Urothelium cell line (cell line): Measurements from ENCODE around the gene MRPL36.
"Not testable (repeated sequence)": the region's sequence is repeated elsewhere in the genome, so short reads cannot be mapped to it uniquely, and the experiment has no call there.

Experiments used
- DNase-seq: peaks from one replicate; pipeline ENCODE4 v3.0.0; 2011; ENCODE audit warnings: low spot score, mixed read lengths
- FAIRE-seq: peaks from 2 replicates; lab custom pipeline; 2011; peaks lifted over from hg19 to GRCh38; lab: Jason Lieb, UNC

Gene MRPL36

GRCh38 chr5:1832511-1833250 is 33.0 kb upstream of the MRPL36 start:
- FAIRE-seq, result no peak
- no peak for DNase-seq

DNA sequence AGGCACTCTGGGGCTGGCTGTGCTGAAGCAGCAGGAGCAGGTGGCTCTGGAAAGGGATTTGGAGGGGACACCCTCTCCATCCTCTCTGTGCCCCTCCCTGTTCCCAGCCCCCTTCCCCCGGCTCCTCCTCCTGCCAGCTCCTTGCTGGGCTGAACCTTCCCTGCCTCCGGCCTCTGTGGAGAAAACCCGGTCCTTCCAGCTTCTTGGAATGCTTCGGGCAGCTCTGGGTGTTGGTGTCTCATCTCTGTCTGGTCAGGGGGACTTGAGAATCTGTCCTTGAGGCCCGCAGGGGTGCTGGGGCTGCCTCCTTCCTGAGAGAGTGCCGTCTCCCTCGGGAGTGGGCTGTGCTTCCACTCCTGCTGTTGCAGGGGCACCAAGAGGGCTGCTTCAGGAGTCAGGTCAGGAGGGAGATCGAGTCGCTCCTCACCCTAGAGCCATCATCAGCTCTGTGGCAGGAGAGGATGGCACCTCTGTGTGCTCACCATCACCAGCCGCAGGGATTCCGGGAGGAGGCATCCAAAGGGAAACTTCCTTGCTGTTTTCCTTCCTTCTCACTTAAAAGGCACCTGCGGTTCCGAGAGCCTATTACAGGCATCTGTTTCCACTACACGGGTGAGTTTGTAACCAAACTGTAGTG is 32.2 kb upstream of the MRPL36 start:
- FAIRE-seq, result no peak

DNA sequence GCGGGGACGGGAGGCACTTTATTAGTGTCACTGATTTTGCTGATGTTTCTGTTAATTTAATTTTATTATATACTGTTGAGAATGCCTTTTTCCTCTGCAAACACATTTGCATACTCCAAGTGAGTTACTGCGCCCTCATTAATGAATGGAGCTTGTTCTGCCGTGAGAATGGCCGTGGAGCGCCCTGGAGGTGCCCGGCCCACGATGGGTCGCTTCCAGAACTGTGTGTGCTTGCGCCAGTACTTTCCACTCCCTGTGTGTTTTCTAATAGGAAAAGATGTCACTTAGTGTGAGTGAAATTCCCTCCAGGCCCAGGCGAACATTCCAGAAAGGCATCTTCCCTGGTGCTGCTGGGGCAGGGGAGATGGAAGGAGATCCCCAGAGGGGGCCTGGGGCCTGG is 31.6 kb upstream of the MRPL36 start:
- FAIRE-seq, result no peak
- no peak for DNase-seq

More for the DNA sequence above, 32.2 kb upstream of the MRPL36 start:
- DNase-seq, result no peak

DNA sequence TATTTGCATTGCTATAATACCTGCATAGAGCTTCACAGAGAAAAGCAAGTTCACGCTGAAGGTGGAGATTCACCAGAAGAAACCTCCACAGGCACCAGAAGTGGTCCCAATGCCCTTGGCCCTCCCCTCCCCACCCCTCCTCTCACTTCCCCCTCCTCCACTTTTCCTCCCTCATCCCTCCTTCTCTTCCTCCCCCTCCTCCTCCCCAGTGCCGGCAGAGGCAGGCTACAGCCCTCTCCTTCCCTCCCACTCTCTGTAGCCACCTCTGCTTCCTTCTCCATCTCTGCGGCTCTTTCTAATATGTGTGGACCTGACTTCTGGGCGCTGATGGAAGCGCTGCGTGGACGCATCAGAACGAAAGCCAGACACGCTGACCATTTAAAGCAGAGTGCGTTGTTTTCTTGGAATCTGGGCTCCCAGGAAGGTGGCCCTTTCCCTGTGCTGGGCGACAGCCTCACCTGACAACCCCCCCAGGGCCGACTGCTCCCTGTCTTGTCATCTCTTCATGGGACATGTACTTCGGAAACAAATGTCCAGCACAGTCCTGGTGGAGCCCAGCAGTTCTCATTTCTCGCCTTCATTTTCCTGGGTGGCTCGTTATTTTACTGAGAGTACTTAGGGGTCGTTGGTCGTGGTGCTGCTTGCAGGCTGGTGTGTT is 31.1 kb upstream of the MRPL36 start:
- FAIRE-seq, result no peak

DNA sequence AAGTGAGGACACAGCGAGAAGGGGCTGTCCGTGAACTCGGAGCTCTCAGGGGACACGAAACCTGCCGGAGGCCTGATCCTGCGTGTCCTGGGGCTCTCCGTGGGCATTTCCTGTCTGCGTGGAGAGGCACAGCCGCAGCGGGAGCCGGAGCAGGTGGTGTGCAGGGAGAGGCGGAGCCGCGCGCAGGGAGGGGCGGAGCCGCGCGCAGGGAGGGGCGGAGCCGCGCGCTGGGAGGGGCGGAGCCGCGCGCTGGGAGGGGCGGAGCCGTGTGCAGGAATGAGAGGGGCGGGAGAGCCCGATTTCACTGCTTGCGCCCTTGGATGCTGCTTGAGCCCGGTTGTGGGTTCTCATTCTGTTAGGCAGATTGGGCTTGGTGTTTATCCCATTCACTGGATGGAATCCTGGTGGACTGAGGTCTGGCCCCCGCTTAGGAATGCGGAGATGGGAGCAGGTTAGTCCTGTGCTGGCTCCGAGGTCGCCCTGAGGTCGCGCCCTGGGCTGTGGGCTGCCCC is 28.3 kb upstream of the MRPL36 start:
- DNase-seq (no peak), FAIRE-seq (no peak)

More for the DNA sequence above, 31.1 kb upstream of the MRPL36 start:
- DNase-seq, result no peak

DNA sequence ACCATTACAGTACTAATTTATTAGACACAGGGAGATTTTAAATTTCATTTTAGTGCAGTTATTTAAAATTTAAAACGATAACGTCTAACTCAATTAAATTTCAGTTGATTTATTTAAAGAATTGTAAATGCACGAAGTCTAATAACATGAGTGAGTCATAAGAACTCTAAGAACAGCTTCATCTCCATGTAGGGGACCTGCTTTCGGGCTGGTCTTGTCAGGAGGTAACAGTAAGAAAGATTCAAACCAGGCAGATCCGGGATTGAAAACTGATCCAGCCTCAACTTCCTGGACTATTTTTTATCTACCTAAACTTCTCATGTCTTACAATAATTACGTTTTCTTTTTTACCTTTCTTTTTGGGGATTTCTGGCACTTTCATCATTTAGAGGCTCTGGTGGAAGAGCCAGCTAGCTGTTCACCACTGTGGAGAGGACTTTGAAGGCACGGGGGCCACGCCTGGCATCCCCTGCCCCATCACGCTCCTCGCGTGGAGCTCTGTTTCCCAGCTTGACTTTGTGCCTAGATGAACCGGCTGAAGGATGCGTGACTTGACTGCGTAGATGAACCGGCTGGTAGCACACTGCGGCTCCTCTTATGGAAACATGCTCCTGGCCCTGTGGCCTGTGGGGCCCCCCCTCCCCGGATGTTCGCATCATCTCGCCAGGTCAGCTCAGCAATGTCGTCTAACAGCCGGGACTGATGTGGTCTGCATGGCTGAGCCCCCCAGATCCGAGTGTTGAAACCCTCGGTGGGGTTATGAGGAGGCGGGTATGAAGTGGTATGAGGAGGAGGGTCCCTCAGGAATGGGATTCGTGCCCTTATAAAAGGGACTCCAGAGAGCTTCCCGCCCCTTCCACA is 27.6 kb upstream of the MRPL36 start:
- DNase-seq (no peak), FAIRE-seq (no peak)

GRCh38 chr5:1826235-1826980 is 26.8 kb upstream of the MRPL36 start:
- DNase-seq (no peak), FAIRE-seq (no peak)

- FAIRE-seq, result no peak
Observed at GRCh38 chr5:1824903-1825841, 25.5 kb upstream of the MRPL36 start.

DNA sequence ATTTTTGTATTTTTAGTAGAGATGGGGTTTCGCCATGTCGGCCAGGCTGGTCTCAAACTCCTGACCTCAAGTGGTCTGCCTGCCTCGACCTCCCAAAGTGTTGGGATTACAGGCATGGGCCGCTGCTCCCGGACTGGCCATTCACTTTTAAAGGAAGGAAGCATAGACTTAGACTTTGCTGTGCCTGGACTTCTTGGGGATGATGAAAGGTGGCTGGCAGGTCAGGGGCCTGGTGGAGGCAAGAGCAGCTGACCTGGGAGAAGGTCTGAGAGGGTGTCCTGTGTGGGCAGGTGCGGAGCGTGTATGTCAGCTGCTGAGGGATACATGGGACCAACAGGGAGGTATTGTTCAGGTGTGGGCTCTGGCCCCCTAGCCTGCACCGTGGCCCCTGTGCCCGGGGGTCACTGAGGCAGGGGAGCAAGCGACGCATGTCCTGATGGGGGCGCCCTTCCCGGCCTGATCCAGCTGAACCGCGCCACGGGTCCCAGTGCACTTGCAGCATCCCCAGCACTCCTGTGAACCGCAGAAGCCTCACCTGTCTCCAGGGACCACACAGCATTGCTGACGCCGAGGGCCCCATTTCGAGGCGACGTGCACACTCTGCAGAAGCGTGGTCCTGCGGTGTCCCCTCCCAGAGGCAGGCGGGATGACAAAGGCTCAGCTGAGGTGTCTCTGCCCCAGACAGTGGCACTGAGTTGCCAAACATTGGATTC is 24.6 kb upstream of the MRPL36 start:
- FAIRE-seq, result no peak
- no peak for DNase-seq

More at GRCh38 chr5:1824903-1825841, 25.5 kb upstream of the MRPL36 start:
- no peak for DNase-seq

- DNase-seq (no peak), FAIRE-seq (no peak)
Observed at GRCh38 chr5:1823381-1824034, 23.9 kb upstream of the MRPL36 start.

- no peak for DNase-seq
- no peak for FAIRE-seq
Observed at GRCh38 chr5:1821862-1822261, 22.2 kb upstream of the MRPL36 start.

DNA sequence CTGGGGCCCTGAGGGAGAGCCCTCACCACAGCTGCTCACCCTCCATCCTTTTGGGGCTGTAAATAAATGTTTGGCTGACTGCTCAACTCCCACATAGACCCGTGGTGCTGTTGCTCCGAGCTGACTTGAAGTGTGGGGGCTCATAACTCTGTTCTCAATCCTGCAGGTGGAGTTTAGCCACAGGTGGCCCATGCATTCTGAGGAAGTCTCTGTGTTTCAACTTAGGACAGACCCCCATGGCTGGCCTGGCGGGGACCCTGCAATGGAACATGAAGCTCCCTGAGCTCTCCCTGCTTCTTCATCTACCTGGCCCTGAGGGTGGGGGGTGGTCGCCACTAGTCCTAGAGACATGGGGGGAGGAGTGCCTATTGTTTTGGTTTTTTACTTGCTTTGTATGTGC is 21.3 kb upstream of the MRPL36 start:
- no peak for DNase-seq
- no peak for FAIRE-seq

DNA sequence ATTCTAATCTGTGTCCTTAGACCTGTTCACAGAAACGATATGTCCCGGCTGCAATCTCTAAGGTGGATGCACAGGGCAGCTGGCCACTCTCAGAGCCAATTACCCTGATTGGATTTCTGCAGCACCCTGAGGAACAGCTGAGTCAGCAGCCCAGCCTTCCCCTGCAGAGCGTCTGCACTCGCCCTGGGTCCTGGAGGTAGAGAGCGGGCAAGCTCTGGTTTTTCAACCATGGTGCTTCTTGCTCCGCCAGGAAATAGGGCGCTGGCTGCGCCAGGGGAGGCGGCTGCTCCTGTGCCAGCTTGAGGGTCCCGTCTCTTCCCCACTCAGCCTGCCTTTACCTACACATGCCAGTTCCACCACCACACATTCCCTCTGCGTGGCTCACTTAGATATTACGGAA is 20.7 kb upstream of the MRPL36 start:
- no peak for DNase-seq
- no peak for FAIRE-seq

- no peak for FAIRE-seq
Observed at GRCh38 chr5:1819458-1819857, 19.8 kb upstream of the MRPL36 start.

DNA sequence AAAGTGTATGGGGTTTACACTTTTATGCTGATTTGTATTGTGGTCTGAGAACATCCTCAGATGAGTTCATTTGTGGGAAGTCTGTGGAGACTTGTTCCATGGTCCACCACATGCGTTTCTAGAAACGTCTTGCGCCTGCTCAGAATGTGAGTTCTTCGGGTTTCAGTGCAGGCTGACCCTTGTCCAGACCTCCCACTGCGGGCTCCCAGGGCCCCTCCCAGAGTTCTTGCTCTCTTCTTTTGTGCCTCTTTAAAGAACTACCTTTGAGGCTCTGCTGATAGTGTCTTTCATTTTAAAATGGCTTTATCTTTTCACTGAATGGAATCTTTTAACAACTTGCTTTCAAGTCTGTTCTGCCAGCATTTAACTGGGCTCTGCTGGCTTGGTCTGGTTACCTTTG is 19.1 kb upstream of the MRPL36 start:
- FAIRE-seq (no peak), DNase-seq (no peak)

More at GRCh38 chr5:1819458-1819857, 19.8 kb upstream of the MRPL36 start:
- no peak for DNase-seq

GRCh38 chr5:1817261-1818043 is 17.8 kb upstream of the MRPL36 start:
- DNase-seq, result no peak
- no peak for FAIRE-seq

- not testable (repeated sequence) for DNase-seq, FAIRE-seq
Observed at GRCh38 chr5:1816495-1817089, 17.0 kb upstream of the MRPL36 start.
